Fibroblast of mammary gland (primary cell): ENCODE results near the gene CWC27.
"Not testable (repeated sequence)": the region's sequence is repeated elsewhere in the genome, so short reads cannot be mapped to it uniquely, and the experiment has no call there.

ENCODE experiments used
- DNase-seq: peaks from one replicate; pipeline ENCODE4 v3.0.0-alpha.2; 2010; ENCODE audit warnings: low read depth
- H3K4me3 ChIP-seq: 2 replicates; pipeline ENCODE4 v1.5.1; 2011; ENCODE audit warnings: low read depth, mild to moderate bottlenecking, low read length, moderate library complexity; ENCODE audit not compliant: control insufficient read depth
- TF ChIP-seq, protein P1 (sequence below): conservative IDR thresholded peaks from 2 replicates; pipeline ENCODE4 v1.5.1; 2011; ENCODE audit warnings: low read depth, low read length, inconsistent platforms; ENCODE audit not compliant: control insufficient read depth, insufficient read depth

CWC27 gene

DNA sequence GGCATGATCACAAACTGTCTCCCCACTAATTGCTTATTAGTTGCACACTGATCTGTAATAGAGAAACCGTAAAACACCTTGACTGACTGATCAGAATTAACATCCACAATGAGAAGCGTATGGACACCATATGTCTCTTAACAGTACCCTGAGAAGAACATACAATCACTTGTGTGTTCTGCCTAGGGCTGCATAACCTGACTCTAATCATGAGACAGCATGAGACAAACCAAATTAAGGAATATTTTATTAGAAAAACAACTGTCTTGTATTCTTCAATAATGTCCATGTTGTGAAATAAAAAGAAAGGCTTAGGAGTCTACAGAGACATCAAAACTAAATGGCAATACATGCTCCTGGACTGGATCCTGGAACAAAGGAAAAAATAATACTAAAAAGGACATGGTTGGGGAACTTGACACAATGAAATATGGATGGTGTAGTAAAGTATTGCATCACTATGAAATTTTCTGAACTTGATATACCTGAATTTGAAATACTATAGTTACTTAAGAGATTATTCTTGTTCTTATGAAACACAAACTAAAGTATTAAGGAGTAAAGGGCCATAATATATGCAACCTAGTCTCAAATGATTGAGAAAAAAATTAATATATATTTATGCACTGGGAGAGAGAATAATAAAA, 162.1 kb downstream of the CWC27 start:
- DNase-seq: no peak
- no peak overlapping the region for H3K4me3 ChIP-seq
- TF ChIP-seq, protein P1, sequence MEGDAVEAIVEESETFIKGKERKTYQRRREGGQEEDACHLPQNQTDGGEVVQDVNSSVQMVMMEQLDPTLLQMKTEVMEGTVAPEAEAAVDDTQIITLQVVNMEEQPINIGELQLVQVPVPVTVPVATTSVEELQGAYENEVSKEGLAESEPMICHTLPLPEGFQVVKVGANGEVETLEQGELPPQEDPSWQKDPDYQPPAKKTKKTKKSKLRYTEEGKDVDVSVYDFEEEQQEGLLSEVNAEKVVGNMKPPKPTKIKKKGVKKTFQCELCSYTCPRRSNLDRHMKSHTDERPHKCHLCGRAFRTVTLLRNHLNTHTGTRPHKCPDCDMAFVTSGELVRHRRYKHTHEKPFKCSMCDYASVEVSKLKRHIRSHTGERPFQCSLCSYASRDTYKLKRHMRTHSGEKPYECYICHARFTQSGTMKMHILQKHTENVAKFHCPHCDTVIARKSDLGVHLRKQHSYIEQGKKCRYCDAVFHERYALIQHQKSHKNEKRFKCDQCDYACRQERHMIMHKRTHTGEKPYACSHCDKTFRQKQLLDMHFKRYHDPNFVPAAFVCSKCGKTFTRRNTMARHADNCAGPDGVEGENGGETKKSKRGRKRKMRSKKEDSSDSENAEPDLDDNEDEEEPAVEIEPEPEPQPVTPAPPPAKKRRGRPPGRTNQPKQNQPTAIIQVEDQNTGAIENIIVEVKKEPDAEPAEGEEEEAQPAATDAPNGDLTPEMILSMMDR: no peak

DNA sequence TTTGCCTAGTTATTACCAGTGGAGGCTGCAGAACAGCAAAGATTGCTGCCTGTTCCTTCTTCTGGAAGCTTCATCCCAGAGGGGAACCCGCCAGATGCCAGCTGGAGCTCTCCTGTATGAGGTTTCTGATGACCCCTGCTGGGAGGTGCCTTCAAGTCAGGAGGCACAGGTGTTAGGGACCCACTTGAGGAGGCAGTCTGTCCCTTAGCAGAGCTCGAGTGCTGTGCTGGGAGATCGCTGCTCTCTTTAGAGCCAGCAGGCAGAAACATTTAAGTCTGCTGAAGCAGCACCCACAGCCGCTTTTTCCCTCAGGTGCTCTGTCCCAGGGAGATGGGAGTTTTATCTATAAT, 170.7 kb downstream of the CWC27 start:
- not testable (repeated sequence) for DNase-seq, H3K4me3 ChIP-seq

DNA sequence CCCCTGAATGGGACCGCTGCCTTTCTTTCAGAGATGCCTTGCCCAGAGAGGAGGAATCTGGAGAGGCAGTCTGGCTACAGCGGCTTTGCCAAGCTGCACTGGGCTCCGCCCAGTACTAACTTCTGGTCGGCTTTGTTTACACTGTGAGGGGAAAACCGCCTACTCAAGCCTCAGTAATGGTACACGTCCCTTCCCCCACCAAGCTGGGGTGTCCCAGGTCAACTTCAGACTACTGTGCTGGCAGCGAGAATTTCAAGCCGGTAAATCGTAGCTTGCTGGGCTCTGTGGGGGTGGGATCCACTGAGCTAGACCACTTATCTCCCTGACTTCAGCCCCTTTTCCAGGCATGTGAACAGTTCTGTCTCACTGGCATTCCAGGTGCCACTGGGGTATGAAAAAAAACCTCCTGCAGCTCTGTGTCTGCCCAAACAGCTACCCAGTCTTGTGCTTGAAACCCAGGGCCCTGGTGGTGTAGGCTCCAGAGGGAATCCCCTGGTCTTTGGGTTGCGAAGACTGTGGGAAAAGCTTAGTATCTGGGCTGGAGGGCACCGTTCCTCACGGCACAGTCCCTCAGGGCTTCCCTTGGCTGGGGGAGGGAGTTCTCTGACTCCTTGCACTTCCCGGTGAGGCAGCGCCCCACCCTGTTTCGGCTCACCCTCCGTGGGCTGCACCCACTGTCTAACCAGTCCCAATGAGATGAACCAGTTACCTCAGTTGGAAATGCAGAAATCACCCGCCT, 171.2 kb downstream of the CWC27 start:
- H3K4me3 ChIP-seq: no peak overlapping the region
- DNase-seq: peak; percentile 62

DNA sequence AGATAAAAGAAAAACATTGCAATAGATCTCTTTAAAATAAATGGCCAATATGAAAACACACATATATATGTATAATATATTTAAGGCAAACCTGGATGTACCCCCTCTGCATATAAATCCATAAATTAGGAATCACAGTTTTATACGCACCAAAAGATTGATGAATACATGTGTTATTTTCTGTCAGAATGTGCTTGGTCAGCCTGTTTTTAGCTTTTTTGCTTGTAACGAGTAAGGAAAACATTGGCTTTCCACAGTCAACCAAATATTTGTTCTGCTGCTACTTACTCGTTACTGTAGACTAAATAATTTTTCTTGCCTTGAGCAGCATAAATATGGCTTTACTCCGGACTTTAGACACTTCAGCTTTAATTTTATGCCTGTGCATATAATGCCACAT, 173.7 kb downstream of the CWC27 start:
- TF ChIP-seq, protein P1: no peak
- no peak overlapping the region for H3K4me3 ChIP-seq
- no peak for DNase-seq

More for the DNA sequence above, 171.2 kb downstream of the CWC27 start:
- TF ChIP-seq, protein P1: no peak

DNA sequence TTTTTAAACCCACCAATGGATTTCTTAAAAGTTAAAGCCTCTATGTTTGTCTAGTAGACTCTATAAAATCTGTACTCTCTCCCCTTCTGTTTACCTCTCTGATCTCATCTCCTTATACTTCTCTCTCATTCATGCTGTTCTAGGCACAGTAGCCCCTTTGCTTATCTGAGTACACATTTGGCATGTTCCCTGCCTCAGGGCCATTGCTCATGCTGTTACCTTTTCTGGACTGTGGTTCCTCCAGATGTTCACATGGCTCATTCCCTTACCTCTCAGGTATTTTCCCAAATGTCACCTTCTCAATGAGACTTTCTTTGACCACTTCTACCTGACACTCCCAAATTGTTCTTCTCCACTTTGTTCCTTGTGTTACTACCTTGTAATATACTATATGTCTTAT, 176.1 kb downstream of the CWC27 start:
- TF ChIP-seq, protein P1: no peak

DNA sequence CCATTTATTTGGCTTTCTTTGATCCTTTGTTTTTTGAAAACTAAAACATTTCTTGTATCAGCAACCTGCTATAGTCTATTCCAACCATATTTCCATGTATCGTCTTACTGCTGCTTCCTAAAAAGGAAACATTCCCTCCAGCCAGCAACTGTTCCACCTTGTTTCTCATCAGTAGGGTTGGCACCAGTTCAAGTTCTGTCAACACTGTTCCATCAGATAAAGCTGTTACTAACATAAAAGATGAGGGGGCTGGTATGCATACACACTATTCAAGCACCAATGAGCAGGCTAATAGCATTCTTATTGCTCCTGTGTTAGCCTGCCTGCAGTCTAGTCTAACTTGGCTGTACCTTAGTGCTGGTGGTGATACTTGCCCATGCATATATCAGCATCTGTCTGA, 178.3 kb downstream of the CWC27 start:
- DNase-seq: no peak
- H3K4me3 ChIP-seq: no peak overlapping the region
- TF ChIP-seq, protein P1: no peak

More for the DNA sequence above, 176.1 kb downstream of the CWC27 start:
- H3K4me3 ChIP-seq: no peak overlapping the region
- DNase-seq: no peak

DNA sequence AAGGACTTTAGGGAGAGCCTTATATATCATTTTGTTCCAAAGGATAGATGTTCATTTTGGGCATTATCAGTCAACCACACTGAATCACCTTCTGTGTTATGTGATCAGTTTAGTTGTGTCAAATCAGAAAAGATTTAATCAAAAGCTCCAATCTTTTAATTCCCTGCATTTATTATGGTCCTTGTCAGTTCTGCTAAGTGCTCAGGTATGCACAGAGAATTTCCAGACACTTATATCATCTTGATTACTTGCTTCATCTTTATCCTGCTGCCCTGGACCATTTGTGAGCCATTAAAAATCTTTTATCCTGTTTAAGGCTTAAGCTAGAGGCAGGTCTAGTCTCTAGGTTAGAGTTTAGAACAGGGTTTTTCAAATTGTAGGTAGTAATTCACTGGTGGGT, 179.1 kb downstream of the CWC27 start:
- H3K4me3 ChIP-seq: no peak overlapping the region
- TF ChIP-seq, protein P1: no peak
- no peak for DNase-seq
